HepG2 (cell line): Measurements from ENCODE around the gene RRP12. TPM values are rescaled to one million over a fixed set of nuclear protein-coding genes. Genes with fewer than 3 reads are reported as not detected.

Experiments
- ARID5B ChIP-seq: IDR thresholded peaks from 2 replicates; pipeline ENCODE4 v1.4.0; 2020; ENCODE audit warnings: mild to moderate bottlenecking, missing genetic modification reagents
- CBX5 ChIP-seq: sonication (generic); formaldehyde crosslinking; IDR thresholded peaks from 2 replicates; pipeline ENCODE4 v1.4.0; 2020; ENCODE audit warnings: missing genetic modification reagents, borderline replicate concordance
- FLYWCH1 ChIP-seq: sonication (generic); formaldehyde crosslinking; IDR thresholded peaks from 2 replicates; pipeline ENCODE4 v1.8.1; 2023; ENCODE audit warnings: mild to moderate bottlenecking, missing genetic modification reagents
- FOXA3 ChIP-seq: IDR thresholded peaks from 2 replicates; pipeline ENCODE4 v1.6.1; 2016; ENCODE audit warnings: missing genetic modification reagents, missing compliant biosample characterization
- KLF11 ChIP-seq: IDR thresholded peaks from 2 replicates; pipeline ENCODE4 v1.6.1; 2016; ENCODE audit warnings: missing compliant biosample characterization
- NAIF1 ChIP-seq: sonication (generic); formaldehyde crosslinking; IDR thresholded peaks from 2 replicates; pipeline ENCODE4 v1.5.0; 2020; ENCODE audit warnings: mild to moderate bottlenecking, missing genetic modification reagents, borderline replicate concordance
- NR2F2 ChIP-seq: IDR thresholded peaks from 2 replicates; pipeline ENCODE4 v1.6.1; 2012; ENCODE audit warnings: low read depth, inconsistent platforms, borderline replicate concordance
- RNF2 ChIP-seq: fragments of 450-650 bp; conservative IDR thresholded peaks from 2 replicates; pipeline ENCODE4 v1.6.1; 2016; ENCODE audit warnings: low read depth
- SIN3B ChIP-seq: fragments of 150-350 bp; IDR thresholded peaks from 2 replicates; pipeline ENCODE4 v1.6.1; 2014; ENCODE audit warnings: low read length
- ZNF230 ChIP-seq: sonication (generic); formaldehyde crosslinking; IDR thresholded peaks from 2 replicates; pipeline ENCODE4 v1.4.0; 2020; ENCODE audit warnings: mild to moderate bottlenecking, missing genetic modification reagents
- ZNF609 ChIP-seq: sonication (generic); formaldehyde crosslinking; IDR thresholded peaks from 2 replicates; pipeline ENCODE4 v1.4.0; 2020; ENCODE audit warnings: mild to moderate bottlenecking, missing genetic modification reagents, borderline replicate concordance
- polyA plus RNA-seq, 8 experiments: library from polyadenylated mRNA; depleted of rRNA in 3 of 8; stranded (reverse) in 7 of 8; unstranded in 1 of 8; fragments of >200 nt; fragmentation: Illumina TruSeq in 4 of 8; extraction: Trizol in 4 of 8; gene quantifications; 2 replicates each; pipeline versions ENCODE4 v1.2.1 to v1.2.3, GENCODE V29; 2011 to 2016; ENCODE audit warnings: low read depth in 4 of 8, missing spikeins in 1 of 8, mixed read lengths in 1 of 8; ENCODE audit not compliant: insufficient read depth in 1 of 8
- total RNA-seq, 5 experiments: library from RNA; depleted of rRNA; stranded (reverse); fragments of >200 nt; fragmentation: Illumina TruSeq; extraction: Trizol; gene quantifications; 2 replicates each; pipeline ENCODE4 v1.2.3, GENCODE V29; 2016; ENCODE audit warnings: low read depth in 1 of 5
- TF ChIP-seq, protein P1 (sequence below): sonication (generic); formaldehyde crosslinking; IDR thresholded peaks from 2 replicates; pipeline ENCODE4 v1.4.0; 2020; ENCODE audit warnings: missing genetic modification reagents

Gene RRP12
- total and polyA plus RNA-seq, 2 of the 13 experiments (the other 11 are each of a cell fraction or from before 2014, with no cell fraction given) = 13.2 to 39.4 TPM

DNA sequence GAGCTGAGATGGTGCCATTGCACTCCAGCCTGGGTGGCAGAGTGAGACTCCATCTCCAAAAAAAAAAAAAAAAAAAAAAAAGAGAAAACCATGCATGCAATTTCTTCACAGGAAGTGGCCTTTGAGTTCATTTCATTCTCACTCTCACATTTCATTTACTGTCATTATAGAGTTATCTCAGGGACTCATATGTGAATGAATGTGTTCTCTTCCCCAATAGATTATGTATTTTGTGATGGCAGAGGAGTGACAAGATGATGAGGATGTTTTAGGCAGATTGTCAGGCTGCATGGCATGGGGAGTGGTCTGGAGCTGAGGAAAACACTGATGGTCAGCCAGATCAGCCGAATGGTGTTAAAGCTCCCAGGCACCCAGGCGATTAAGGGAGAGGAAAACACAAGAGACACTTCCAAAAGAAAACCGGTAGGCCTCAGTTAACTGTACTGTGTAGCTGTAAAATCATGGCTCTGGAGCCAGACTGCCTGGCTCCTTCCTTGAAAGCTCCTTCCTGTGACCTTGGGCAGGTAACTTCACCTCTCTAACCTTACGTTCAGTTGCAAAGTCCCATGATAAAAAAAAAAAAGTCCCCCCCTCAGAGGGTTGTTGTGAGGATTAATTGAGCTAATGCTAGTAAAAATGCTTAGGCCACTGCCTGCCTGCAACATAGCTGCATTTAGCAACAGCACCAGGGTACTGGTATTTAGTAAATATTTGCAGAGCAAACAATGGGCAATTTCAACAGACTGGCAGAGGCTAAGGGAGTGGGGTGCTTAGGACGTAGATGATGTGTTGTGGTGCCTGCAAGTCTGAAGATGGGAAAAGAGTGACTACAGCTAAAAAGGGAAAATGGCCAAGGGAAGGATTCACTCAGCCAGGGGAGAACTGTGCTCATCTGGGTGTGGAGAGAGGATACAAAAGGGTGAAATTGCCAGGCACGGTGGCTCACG is 73.5 kb downstream of the RRP12 start (continued):
- TF ChIP-seq, protein P1, sequence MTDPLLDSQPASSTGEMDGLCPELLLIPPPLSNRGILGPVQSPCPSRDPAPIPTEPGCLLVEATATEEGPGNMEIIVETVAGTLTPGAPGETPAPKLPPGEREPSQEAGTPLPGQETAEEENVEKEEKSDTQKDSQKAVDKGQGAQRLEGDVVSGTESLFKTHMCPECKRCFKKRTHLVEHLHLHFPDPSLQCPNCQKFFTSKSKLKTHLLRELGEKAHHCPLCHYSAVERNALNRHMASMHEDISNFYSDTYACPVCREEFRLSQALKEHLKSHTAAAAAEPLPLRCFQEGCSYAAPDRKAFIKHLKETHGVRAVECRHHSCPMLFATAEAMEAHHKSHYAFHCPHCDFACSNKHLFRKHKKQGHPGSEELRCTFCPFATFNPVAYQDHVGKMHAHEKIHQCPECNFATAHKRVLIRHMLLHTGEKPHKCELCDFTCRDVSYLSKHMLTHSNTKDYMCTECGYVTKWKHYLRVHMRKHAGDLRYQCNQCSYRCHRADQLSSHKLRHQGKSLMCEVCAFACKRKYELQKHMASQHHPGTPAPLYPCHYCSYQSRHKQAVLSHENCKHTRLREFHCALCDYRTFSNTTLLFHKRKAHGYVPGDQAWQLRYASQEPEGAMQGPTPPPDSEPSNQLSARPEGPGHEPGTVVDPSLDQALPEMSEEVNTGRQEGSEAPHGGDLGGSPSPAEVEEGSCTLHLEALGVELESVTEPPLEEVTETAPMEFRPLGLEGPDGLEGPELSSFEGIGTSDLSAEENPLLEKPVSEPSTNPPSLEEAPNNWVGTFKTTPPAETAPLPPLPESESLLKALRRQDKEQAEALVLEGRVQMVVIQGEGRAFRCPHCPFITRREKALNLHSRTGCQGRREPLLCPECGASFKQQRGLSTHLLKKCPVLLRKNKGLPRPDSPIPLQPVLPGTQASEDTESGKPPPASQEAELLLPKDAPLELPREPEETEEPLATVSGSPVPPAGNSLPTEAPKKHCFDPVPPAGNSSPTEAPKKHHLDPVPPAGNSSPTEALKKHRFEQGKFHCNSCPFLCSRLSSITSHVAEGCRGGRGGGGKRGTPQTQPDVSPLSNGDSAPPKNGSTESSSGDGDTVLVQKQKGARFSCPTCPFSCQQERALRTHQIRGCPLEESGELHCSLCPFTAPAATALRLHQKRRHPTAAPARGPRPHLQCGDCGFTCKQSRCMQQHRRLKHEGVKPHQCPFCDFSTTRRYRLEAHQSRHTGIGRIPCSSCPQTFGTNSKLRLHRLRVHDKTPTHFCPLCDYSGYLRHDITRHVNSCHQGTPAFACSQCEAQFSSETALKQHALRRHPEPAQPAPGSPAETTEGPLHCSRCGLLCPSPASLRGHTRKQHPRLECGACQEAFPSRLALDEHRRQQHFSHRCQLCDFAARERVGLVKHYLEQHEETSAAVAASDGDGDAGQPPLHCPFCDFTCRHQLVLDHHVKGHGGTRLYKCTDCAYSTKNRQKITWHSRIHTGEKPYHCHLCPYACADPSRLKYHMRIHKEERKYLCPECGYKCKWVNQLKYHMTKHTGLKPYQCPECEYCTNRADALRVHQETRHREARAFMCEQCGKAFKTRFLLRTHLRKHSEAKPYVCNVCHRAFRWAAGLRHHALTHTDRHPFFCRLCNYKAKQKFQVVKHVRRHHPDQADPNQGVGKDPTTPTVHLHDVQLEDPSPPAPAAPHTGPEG (CRISPR knock-in tag) = 0 out of 2 replicates have a peak, but pooled peaks have one; percentile 64
- TF ChIP-seq FOXA3 (CRISPR knock-in tag) (peak; percentile 100), KLF11 (no peak), ARID5B (CRISPR knock-in tag) (peak; percentile 93), SIN3B (no peak), CBX5 (peak; percentile 52; the same call in 1 of the 2 replicates), ZNF230 (peak; percentile 58; the same call in 1 of the 2 replicates), RNF2 (no peak), ZNF609 (CRISPR knock-in tag) (peak; percentile 86), NR2F2 (peak; percentile 75), NAIF1 (CRISPR knock-in tag) (no peak; the same call in 1 of the 2 replicates), FLYWCH1 (CRISPR knock-in tag) (no peak)
